NCI-H1417 (cell line): Measurements from ENCODE around the gene KIF7.

Experiments
- DNase-seq, 3 experiments: peaks; one replicate each; lab custom pipeline; 2025; lab: John Stamatoyannopoulos, UW

The KIF7 gene

GRCh38 chr15:89670971-89671560 is 15.8 kb upstream of the KIF7 start:
- DNase-seq = no peak

DNA sequence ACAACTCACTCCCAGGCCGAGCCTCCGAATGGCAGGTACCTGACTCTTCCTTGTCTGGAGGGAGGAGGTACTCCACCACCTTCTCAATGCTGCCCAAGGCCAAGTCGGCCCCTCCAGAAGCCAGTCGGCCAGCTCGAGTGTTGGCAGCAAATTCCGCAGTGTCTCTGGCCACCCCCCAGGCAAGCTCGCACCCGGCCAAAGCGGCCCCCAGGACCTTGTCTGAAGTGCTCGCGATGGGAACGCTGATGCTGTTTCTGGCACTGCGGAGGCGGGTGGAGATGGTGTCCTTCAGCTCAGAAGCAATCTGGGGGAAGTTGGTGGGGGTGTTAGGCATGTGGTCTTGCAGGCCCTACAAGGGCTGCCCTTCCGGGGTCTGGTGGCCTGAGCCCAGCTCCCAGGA is 14.7 kb upstream of the KIF7 start:
- no peak for DNase-seq

- no peak for DNase-seq
These were observed 14.1 kb upstream of the KIF7 start for GRCh38 chr15:89669309-89669865.

- no peak for DNase-seq
These were observed 12.9 kb upstream of the KIF7 start for GRCh38 chr15:89668171-89668570.

GRCh38 chr15:89667706-89667960 is 12.4 kb upstream of the KIF7 start:
- no peak for DNase-seq

DNA sequence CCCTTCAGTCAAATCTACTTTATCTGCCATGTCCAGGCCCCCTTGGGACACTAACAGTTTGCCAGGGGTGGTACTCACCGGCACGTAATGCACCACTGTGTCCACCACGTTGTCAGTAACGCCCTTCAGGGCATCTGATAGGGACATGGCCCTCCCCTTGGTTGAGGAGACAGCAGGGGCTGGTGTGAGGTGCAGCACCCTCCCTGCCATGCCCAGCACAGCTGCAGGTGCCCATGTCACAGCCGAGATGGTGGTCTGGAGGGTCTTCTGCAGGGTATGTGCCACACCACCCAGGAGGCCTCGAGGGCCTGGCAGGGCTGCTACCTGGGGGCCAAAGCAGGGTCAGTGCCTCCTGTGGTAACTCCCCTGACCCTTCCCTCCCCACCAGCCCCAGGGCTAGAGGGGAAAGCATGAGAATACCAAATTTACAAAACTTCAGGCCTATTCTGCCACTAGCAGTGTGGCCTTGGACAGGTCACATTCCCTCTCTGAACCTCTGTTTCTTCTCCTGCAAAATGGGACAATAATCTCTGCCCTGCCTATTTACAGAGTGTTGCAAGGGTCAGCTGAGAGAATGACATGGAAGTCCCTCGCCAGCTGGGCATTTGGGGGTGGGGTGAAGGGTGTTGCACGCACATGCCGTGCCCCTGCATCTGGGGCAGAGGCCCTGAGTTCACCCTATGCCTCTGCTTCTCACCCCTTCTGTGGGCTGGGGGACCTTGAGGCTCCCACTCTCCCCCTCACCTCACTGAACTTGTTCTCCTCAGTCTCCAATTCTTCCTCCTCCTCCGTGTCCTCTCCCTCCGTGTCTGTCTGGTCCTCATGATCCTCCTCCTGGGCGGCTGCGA is 11.8 kb upstream of the KIF7 start:
- no peak for DNase-seq

GRCh38 chr15:89666184-89666857 is 11.1 kb upstream of the KIF7 start:
- DNase-seq = peak in 1 of 3 experiments; percentile 6

- peak; percentile 34 to 70 (median 60) for DNase-seq
These were observed 10.3 kb upstream of the KIF7 start for GRCh38 chr15:89665449-89666181.

DNA sequence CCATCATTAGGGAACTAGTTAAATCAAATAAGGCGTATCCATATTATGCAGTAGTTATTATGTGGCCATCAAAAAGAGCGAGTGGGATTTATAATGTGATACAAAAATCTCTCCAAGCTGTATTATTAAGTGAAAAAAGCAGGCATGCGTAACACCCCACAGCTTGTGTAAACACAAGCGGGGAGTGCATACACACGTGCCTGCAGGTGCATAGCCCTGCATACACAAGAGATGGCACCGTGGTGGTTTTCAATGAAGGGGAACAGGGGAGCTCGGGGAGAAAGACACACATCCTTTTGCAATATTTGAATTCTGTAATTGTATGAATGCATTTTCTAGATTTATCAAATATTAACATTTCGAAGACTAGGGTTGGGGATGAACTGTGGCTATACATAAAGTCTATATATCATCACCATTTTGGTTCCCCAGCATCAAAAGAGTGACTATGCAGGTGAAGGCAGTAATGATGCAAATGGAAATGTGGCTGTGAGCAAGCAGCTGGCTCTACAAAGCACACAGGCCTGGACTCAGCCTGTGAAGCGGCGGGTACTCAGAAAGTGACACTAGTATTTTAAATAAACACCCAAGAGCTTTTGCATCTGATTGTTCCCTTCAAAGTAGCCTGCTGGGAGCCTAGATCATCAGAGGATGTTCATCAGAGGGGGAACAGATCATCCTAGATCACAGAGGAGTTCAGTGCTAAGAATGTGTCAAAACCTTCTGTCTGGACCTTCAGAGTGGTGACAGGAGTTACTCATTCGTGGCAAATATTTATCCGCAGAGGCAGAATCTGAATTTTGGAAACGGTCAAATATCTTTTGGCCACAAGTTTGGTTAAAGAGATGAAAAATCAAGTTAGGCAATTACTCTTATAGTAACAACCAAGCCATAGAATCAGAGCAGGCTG is 9.4 kb upstream of the KIF7 start:
- peak; percentile 69 to 89 (median 84) for DNase-seq

DNA sequence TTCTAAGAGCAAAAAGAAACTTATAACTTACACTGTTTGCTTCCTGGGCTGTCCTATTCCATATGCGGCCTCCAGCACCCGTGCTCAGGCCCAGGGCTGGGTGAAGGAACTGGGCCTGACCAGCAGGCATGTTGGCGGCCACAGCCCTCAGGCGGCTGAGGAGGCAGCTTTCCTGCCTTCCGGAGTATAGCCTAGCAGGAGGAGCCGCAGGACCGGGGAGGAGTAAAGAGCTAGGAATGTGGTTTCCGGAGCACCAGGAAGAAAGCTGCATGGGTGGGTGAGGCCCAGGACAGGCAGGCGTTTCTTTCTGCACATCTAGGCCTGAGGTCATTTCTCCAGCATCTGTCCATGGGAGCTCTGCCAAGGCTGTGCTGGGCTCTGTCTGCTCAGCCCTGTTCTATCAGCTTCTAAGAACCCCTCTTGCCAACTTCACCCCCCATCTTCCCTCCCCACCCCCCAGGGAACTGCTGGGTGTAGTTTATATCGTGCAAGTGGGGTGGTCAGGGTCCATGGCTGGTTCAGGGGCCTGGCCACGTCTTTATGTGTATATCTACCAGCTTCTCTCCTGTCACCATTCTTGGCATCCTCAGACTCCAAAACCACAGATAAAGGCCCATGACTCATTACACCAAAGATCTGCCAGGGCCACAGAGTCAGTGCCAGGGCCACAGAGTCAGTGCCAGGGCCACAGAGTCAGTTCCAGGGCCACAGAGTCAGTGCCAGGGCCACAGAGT is 7.8 kb upstream of the KIF7 start:
- DNase-seq = no peak

- DNase-seq = no peak
These were observed 5.3 kb upstream of the KIF7 start for GRCh38 chr15:89660556-89660955.

- DNase-seq = no peak
These were observed 4.0 kb upstream of the KIF7 start for GRCh38 chr15:89659295-89659694.

DNA sequence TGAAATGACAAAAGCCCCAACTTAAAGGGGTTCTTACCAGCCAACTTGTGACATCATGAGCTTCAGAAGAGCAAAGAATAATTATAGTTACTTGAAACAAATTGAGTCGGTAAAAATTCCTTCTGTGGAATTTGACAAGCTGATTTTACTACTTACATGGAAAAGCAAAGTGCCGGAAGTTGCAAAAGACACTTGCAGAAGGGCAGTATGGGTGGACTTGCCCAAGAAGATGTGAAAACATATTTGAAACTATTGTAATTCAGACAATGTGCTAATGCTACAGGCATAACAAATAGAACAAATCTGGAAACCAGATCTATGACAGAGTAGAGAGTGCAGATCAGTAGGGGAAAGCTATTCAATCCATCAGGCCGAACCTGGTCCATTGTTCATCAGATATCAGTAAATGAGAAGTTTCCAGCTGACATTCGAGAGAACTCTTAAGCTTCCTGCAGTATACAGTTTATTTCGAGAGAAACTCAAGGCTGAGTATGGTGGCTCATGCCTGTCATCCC is 2.5 kb upstream of the KIF7 start:
- DNase-seq = no peak

- DNase-seq = peak in 1 of 3 experiments; percentile 50
These were observed 999 bp upstream of the KIF7 start for GRCh38 chr15:89656116-89656815.

- no peak for DNase-seq
These were observed 936 bp downstream of the KIF7 start for GRCh38 chr15:89654301-89654761.

- DNase-seq = no peak
These were observed 1.7 kb downstream of the KIF7 start for GRCh38 chr15:89653578-89653977.

- DNase-seq = no peak
These were observed 2.6 kb downstream of the KIF7 start for GRCh38 chr15:89652666-89653065.

- no peak for DNase-seq
These were observed 3.1 kb downstream of the KIF7 start for GRCh38 chr15:89652131-89652530.

- DNase-seq = no peak
These were observed 5.6 kb downstream of the KIF7 start for GRCh38 chr15:89649716-89650115.
